Measurements from ENCODE around the gene HGF. TPM values are rescaled to one million over a fixed set of nuclear protein-coding genes. Genes with fewer than 3 reads are reported as not detected.

Gene HGF
- total RNA-seq, 2 donors from 2014 or later = 0.20 to 0.29 TPM

DNA sequence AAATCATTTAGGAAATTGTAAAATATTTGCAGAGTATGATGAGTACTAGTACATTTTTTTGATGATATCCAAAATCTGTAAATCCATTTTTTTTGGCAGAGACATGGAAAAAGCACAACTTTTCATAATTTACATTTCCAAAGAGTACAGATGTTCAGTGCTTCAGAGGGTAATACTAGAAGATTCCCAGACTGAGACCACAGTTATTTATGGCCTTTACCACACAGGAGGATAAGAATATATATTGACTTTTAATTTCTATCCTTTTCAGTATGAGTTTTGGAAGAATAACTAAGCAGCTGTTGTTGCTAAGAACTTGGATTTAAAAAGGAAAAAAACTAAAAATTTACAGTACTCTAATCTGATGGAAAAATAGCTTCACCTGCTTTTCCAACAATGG is 61.9 kb downstream of the HGF start:
- H3K36me3 ChIP-seq (ENCODE audit: control insufficient read depth, insufficient read depth, low read length) = no peaks in the 10 kb centered on the region
- no peak overlapping the region for H3K27ac ChIP-seq (ENCODE audit: low read depth, low read length)
- H3K9ac ChIP-seq (ENCODE audit: extremely low read depth, low read length, poor library complexity, severe bottlenecking) = no peak overlapping the region
- no peaks in the 10 kb centered on the region for H3K27me3 Mint-ChIP-seq (ENCODE audit: insufficient read depth)
- H3K4me1 ChIP-seq (ENCODE audit: control insufficient read depth, insufficient read depth, low read length) = peaks cover 4% of the 10 kb centered on the region
- peaks cover 19% of the 10 kb centered on the region for H3K4me1 Mint-ChIP-seq
- no peak for DNase-seq
- H3K4me3 Mint-ChIP-seq = no peak overlapping the region
- no peaks in the 10 kb centered on the region for H3K36me3 Mint-ChIP-seq (ENCODE audit: low read depth)
- no peak overlapping the region for H3K27ac Mint-ChIP-seq
- no peaks in the 10 kb centered on the region for H3K9me3 Mint-ChIP-seq
- TF ChIP-seq, protein P1, sequence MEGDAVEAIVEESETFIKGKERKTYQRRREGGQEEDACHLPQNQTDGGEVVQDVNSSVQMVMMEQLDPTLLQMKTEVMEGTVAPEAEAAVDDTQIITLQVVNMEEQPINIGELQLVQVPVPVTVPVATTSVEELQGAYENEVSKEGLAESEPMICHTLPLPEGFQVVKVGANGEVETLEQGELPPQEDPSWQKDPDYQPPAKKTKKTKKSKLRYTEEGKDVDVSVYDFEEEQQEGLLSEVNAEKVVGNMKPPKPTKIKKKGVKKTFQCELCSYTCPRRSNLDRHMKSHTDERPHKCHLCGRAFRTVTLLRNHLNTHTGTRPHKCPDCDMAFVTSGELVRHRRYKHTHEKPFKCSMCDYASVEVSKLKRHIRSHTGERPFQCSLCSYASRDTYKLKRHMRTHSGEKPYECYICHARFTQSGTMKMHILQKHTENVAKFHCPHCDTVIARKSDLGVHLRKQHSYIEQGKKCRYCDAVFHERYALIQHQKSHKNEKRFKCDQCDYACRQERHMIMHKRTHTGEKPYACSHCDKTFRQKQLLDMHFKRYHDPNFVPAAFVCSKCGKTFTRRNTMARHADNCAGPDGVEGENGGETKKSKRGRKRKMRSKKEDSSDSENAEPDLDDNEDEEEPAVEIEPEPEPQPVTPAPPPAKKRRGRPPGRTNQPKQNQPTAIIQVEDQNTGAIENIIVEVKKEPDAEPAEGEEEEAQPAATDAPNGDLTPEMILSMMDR (conservative IDR thresholded peaks at IDR 0.05) = no peak
- no peak overlapping the region for H3K4me3 ChIP-seq (ENCODE audit: low read length)
- H3K27me3 ChIP-seq (ENCODE audit: control insufficient read depth, insufficient read depth, low read length, poor library complexity, severe bottlenecking) = no peaks in the 10 kb centered on the region
- no peaks in the 10 kb centered on the region for H3K9me3 ChIP-seq (ENCODE audit: control insufficient read depth, low read length)

DNA sequence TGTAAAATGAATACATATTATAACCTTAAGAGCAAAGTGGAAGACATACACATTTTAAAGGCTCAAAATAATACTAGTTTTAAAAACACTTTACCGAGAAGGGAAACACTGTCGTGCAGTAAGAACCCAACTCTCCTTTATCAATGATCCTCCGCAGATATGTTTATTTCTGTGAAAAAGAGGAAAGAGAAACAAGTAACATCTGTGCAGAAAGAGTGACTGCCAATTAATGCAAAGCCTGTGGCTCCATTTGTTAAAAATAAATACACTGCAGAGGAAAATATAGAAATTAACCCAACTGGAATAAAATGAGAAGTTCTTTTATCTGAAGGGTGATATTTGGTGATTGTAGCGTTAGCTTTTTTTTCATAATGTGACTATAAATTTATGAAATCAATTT is 62.7 kb downstream of the HGF start:
- no peaks in the 10 kb centered on the region for H3K36me3 Mint-ChIP-seq (ENCODE audit: low read depth)
- Histone ChIP-seq H3K27ac (ENCODE audit: low read depth, low read length) (no peak overlapping the region), H3K4me1 (ENCODE audit: control insufficient read depth, insufficient read depth, low read length) (peaks cover 4% of the 10 kb centered on the region), H3K36me3 (ENCODE audit: control insufficient read depth, insufficient read depth, low read length) (no peaks in the 10 kb centered on the region), H3K27me3 (ENCODE audit: control insufficient read depth, insufficient read depth, low read length, poor library complexity, severe bottlenecking) (no peaks in the 10 kb centered on the region), H3K9ac (ENCODE audit: extremely low read depth, low read length, poor library complexity, severe bottlenecking) (no peak overlapping the region), H3K9me3 (ENCODE audit: control insufficient read depth, low read length) (no peaks in the 10 kb centered on the region), H3K4me3 (ENCODE audit: low read length) (no peak overlapping the region)
- WGBS, 2 experiments (ENCODE audit: insufficient coverage in 1 of 2, insufficient read length in 1 of 2) = 94% methylated on average over 4 of the region's 4 CpGs; no CpG with 5 or more reads in 1 of the 2 experiments
- H3K9me3 Mint-ChIP-seq = no peaks in the 10 kb centered on the region
- H3K27ac Mint-ChIP-seq = no peak overlapping the region
- TF ChIP-seq, protein P1 (conservative IDR thresholded peaks at IDR 0.05) = no peak
- H3K4me3 Mint-ChIP-seq = no peak overlapping the region
- H3K27me3 Mint-ChIP-seq (ENCODE audit: insufficient read depth) = no peaks in the 10 kb centered on the region
- DNase-seq = no peak
- peaks cover 19% of the 10 kb centered on the region for H3K4me1 Mint-ChIP-seq

DNA sequence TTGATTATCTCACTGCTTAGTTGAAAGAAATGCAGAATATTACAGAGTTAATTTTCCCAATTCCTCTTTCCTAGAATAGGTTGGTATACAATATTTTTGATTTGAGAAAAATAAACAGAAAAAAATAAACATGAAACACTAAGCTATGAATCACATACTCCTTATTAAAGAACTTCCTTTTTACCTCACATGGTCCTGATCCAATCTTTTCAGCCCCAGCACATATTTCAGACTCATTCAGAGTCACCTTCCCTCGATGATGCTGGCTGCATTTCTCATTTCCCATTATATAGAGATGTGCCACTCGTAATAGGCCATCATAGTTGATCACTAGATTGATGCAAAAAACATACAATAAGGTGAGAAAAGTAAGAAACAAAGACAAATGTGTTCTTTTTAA is 64.6 kb downstream of the HGF start:
- TF ChIP-seq, protein P1 (conservative IDR thresholded peaks at IDR 0.05) = no peak
- H3K27me3 ChIP-seq (ENCODE audit: control insufficient read depth, insufficient read depth, low read length, poor library complexity, severe bottlenecking) = no peaks in the 10 kb centered on the region
- Mint-ChIP-seq H3K36me3 (ENCODE audit: low read depth) (no peaks in the 10 kb centered on the region), H3K4me3 (no peak overlapping the region), H3K27me3 (ENCODE audit: insufficient read depth) (no peaks in the 10 kb centered on the region), H3K4me1 (peaks cover 13% of the 10 kb centered on the region), H3K9me3 (no peaks in the 10 kb centered on the region), H3K27ac (no peak overlapping the region)
- H3K4me3 ChIP-seq (ENCODE audit: low read length) = no peak overlapping the region
- DNase-seq = no peak
- WGBS, 2 experiments (ENCODE audit: insufficient coverage in 1 of 2, insufficient read length in 1 of 2) = 97% methylated on average over 2 of the region's 2 CpGs; no CpG with 5 or more reads in 1 of the 2 experiments
- no peaks in the 10 kb centered on the region for H3K9me3 ChIP-seq (ENCODE audit: control insufficient read depth, low read length)
- H3K4me1 ChIP-seq (ENCODE audit: control insufficient read depth, insufficient read depth, low read length) = peaks cover 4% of the 10 kb centered on the region
- H3K9ac ChIP-seq (ENCODE audit: extremely low read depth, low read length, poor library complexity, severe bottlenecking) = no peak overlapping the region
- no peak overlapping the region for H3K27ac ChIP-seq (ENCODE audit: low read depth, low read length)
- H3K36me3 ChIP-seq (ENCODE audit: control insufficient read depth, insufficient read depth, low read length) = no peaks in the 10 kb centered on the region

Measured in endodermal cell (in vitro differentiated cells).